Endothelial cell of umbilical vein (primary cell): ENCODE data around the gene RASA1.

Experiments
- CTCF ChIP-seq, 2 donors: IDR thresholded peaks; 1 replicate in 1 of 2; 2 replicates in 1 of 2; pipeline ENCODE4 v1.5.1; 2011; ENCODE audit warnings: low read length in 2 of 2, mild to moderate bottlenecking in 2 of 2, moderate library complexity in 2 of 2, control low read depth in 1 of 2, inconsistent platforms in 1 of 2, low read depth in 1 of 2; ENCODE audit not compliant: insufficient read depth in 1 of 2; ENCODE audit errors: extremely low read depth in 1 of 2
- EZH2 ChIP-seq: IDR thresholded peaks from 2 replicates; pipeline ENCODE4 v1.6.1; 2012; ENCODE audit warnings: borderline replicate concordance, low read depth, mild to moderate bottlenecking, moderate library complexity, low read length, inconsistent platforms; ENCODE audit not compliant: severe bottlenecking
- GATA2 ChIP-seq: IDR thresholded peaks from 2 replicates; pipeline ENCODE4 v1.7.0; 2011; ENCODE audit warnings: low read depth, mild to moderate bottlenecking, moderate library complexity, mixed read lengths, low read length; ENCODE audit not compliant: insufficient read length, insufficient read depth
- JUN ChIP-seq: IDR thresholded peaks from 2 replicates; pipeline ENCODE4 v1.6.1; 2011; ENCODE audit warnings: borderline replicate concordance, low read depth; ENCODE audit not compliant: insufficient read length, insufficient read depth
- MAX ChIP-seq: IDR thresholded peaks from 2 replicates; pipeline ENCODE4 v1.6.1; 2011; ENCODE audit not compliant: insufficient read depth, insufficient read length
- POLR2A ChIP-seq: IDR thresholded peaks from 2 replicates; pipeline ENCODE4 v1.6.1; 2012; ENCODE audit warnings: low read depth, mild to moderate bottlenecking, control low read depth, low read length
- POLR2AphosphoS5 ChIP-seq: IDR thresholded peaks from 2 replicates; pipeline ENCODE4 v1.6.1; 2012; ENCODE audit warnings: low read depth, mild to moderate bottlenecking, control low read depth, low read length, moderate library complexity; ENCODE audit not compliant: insufficient read depth

GRCh38 chr5:87233143-87233542, 34.5 kb upstream of the RASA1 start:
- TF ChIP-seq CTCF (IDR thresholded peaks at IDR 0.05; ENCODE audit: extremely low read depth in 1 of 2, insufficient read depth in 1 of 2, low read depth in 1 of 2, low read length in 2 of 2) (no peak), EZH2 (no peak), POLR2A (no peak), POLR2AphosphoS5 (no peak), GATA2 (no peak), JUN (no peak), MAX (no peak)
